WI38 (cell line): ENCODE measurements around the gene FMNL1.
A peak's percentile ranks its signal among the peaks of the same experiment; 100 is the strongest.

ENCODE experiments used
- H3K4me3 ChIP-seq: 2 replicates; pipeline ENCODE4 v1.5.1; 2011; ENCODE audit warnings: low read depth, mild to moderate bottlenecking, control low read depth, low read length
- CTCF ChIP-seq: IDR thresholded peaks from 2 replicates; pipeline ENCODE4 v1.5.1; 2012; ENCODE audit warnings: low read depth, mild to moderate bottlenecking, control low read depth, low read length

Gene FMNL1

GRCh38 chr17:45279898-45280297 is 58.2 kb downstream of the FMNL1 start:
- TF ChIP-seq CTCF: no peak
- no peak overlapping the region for H3K4me3 ChIP-seq

DNA sequence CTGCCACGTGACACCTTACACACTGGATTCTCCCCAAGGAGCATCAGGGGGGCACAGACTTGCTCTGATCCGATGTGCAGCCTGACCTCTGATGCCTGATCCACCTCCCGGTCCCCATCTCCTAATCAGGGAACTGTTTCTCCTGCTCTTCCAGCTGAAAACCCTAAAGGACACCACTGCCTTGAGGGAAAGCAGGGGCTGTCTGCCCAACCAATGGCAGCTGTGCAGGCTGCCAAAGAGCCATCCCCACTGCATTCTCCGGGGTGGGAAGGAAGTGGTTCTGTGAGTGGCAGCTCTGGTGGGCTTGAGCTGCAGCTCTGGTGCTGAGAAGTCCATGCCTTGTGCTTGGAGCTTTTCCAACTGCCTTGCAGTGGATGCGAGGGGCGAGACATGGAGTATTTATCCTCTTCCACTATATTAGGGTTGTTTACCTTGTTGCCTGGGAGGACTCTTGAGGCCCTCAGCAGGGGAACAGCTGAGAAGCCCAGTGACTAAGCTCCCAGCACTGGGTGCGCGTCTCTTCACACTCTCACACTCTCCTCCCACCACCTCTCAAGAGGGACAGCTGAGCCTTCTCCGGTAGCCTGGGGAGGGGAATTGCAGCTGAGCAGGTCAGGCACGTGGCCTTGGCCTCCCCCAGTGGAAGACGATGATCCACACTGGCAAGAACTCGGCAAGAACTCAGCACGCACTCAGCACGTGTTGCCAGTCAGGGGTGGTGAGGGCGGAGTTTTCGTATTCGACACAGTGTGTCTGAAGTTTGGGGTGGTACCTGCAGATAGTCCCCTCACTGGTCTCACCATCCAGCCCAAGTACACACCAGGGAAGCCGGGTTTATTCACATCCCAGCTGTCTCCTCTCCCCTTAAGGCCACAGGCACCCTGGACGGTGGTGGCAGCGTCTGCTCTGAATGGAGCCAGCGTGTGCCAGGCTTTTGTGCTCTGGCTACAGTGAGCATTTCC is 61.3 kb downstream of the FMNL1 start:
- no peak for TF ChIP-seq CTCF
- H3K4me3 ChIP-seq: no peak overlapping the region

- no peak for TF ChIP-seq CTCF
- no peak overlapping the region for H3K4me3 ChIP-seq
Observed at GRCh38 chr17:45283711-45284110, 62.0 kb downstream of the FMNL1 start.

GRCh38 chr17:45284176-45285140 is 62.8 kb downstream of the FMNL1 start:
- no peak overlapping the region for H3K4me3 ChIP-seq
- 0 out of 2 replicates have a peak, but pooled peaks have one; percentile 23 for TF ChIP-seq CTCF

GRCh38 chr17:45286286-45286685 is 64.6 kb downstream of the FMNL1 start:
- H3K4me3 ChIP-seq: no peak overlapping the region
- TF ChIP-seq CTCF: no peak

DNA sequence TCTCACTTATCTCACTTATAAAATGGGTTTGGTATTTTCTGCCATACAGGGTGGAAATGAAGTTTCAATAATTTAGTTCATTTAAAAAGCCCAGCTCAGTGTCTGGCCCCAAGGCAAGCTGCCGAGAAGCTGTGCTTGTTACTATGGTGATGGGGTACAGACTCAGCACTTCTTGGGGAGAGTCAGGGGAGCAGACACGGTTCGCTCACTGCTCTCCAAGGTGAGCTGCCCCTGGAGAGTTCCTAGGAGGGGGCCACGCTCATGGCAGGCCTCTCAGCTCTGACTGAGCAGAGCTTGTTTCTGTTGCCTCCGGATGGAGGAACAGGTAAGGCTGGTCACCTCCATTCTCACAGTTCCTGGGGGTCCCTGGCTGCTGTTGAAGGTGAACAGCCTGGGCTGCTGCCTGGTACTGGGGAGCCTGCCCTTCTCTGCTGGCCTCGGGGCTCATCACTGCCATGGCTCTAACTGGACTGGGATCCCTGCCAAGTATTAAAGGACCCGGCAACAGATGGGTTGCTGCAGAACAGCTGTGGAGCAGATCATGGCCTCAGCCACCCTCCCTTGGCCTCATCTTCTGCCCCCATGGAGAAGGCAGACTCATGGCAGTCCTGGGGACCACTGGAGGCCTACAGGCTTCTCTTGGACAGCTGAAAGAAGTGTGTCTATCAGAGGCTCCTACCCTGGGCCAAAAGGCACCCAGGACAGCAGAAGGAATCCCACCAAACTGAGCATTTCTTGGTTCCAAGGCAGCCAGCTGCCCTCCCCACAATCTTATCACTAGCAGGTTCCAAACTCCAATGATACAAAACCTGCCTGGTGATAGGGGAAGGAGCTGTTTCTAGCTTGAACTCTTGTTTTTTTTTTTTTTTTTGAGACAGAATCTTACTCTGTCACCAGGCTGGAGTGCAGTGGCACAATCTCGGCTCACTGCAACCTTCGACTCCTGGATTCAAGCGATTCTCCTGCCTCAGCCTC is 66.1 kb downstream of the FMNL1 start:
- H3K4me3 ChIP-seq: no peak overlapping the region
- TF ChIP-seq CTCF: no peak
